Liver (tissue), 9 donors: ENCODE results near the gene ANXA3. TPM values are rescaled to one million over a fixed set of nuclear protein-coding genes. Genes with fewer than 3 reads are reported as not detected.

ENCODE experiments used
- DNase-seq: peaks from one replicate; pipeline ENCODE4 v3.0.0-alpha.2; 2017; ENCODE audit warnings: low spot score
- H3K27ac ChIP-seq, 2 donors: one replicate each; pipeline ENCODE4 v1.7.0; 2013; ENCODE audit warnings: inconsistent platforms in 2 of 2, low read length in 2 of 2, control low read depth in 1 of 2, low read depth in 1 of 2, mild to moderate bottlenecking in 1 of 2
- H3K27me3 ChIP-seq, 4 donors: one replicate each; pipeline versions ENCODE4 v1.6.1 to v1.7.0; 2013; ENCODE audit warnings: low read length in 3 of 4, inconsistent platforms in 1 of 4, mild to moderate bottlenecking in 1 of 4, moderate library complexity in 1 of 4; ENCODE audit not compliant: control insufficient read depth in 4 of 4, insufficient read depth in 4 of 4
- H3K36me3 ChIP-seq, 4 donors: one replicate each; pipeline versions ENCODE4 v1.6.1 to v1.7.0; 2013; ENCODE audit warnings: low read length in 3 of 4, mild to moderate bottlenecking in 3 of 4, low read depth in 1 of 4, moderate library complexity in 1 of 4; ENCODE audit not compliant: control insufficient read depth in 4 of 4, insufficient read depth in 3 of 4
- H3K4me1 ChIP-seq, 4 donors: one replicate each; pipeline versions ENCODE4 v1.6.1 to v1.7.0; 2013; ENCODE audit warnings: low read length in 3 of 4, mild to moderate bottlenecking in 3 of 4, moderate library complexity in 1 of 4; ENCODE audit not compliant: control insufficient read depth in 4 of 4, insufficient read depth in 4 of 4
- H3K4me3 ChIP-seq, 3 donors: one replicate each; pipeline versions ENCODE4 v1.6.1 to v1.7.0; 2013; ENCODE audit warnings: low read length in 3 of 3, control low read depth in 1 of 3, low read depth in 1 of 3, mild to moderate bottlenecking in 1 of 3
- H3K9ac ChIP-seq, 2 donors: one replicate each; pipeline ENCODE4 v1.7.0; 2013; ENCODE audit warnings: low read length in 2 of 2, mild to moderate bottlenecking in 2 of 2, moderate library complexity in 2 of 2, control low read depth in 1 of 2, low read depth in 1 of 2
- H3K9me3 ChIP-seq, 4 donors: one replicate each; pipeline versions ENCODE4 v1.6.1 to v1.7.0; 2013; ENCODE audit warnings: low read length in 3 of 4; ENCODE audit not compliant: control insufficient read depth in 4 of 4
- FOXA1 ChIP-seq: IDR thresholded peaks from 2 replicates; pipeline ENCODE4 v1.6.1; 2016; ENCODE audit warnings: antibody characterized with exemption
- FOXA2 ChIP-seq: IDR thresholded peaks from 2 replicates; pipeline ENCODE4 v1.6.1; 2016; ENCODE audit warnings: antibody characterized with exemption
- GABPA ChIP-seq, 2 donors: IDR thresholded peaks in 1 of 2; conservative IDR thresholded peaks in 1 of 2; 2 replicates each; pipeline ENCODE4 v1.6.1; 2016; ENCODE audit warnings: antibody characterized with exemption in 2 of 2, mild to moderate bottlenecking in 1 of 2, moderate library complexity in 1 of 2
- HNF4G ChIP-seq: IDR thresholded peaks from 2 replicates; pipeline ENCODE4 v1.6.1; 2016; ENCODE audit warnings: antibody characterized with exemption
- JUND ChIP-seq, 2 donors: IDR thresholded peaks; 2 replicates each; pipeline ENCODE4 v1.6.1; 2016; ENCODE audit warnings: antibody characterized with exemption in 2 of 2
- RAD21 ChIP-seq, 2 donors: IDR thresholded peaks; 2 replicates each; pipeline ENCODE4 v1.6.1; 2016; ENCODE audit warnings: antibody characterized with exemption in 2 of 2, mild to moderate bottlenecking in 2 of 2
- REST ChIP-seq: IDR thresholded peaks from 2 replicates; pipeline ENCODE4 v1.6.1; 2016; ENCODE audit warnings: antibody characterized with exemption, mild to moderate bottlenecking
- RXRA ChIP-seq, 2 donors: IDR thresholded peaks; 2 replicates each; pipeline ENCODE4 v1.6.1; 2017 to 2018; ENCODE audit warnings: antibody characterized with exemption in 2 of 2, mild to moderate bottlenecking in 1 of 2
- SP1 ChIP-seq: IDR thresholded peaks from 2 replicates; pipeline ENCODE4 v1.6.1; 2018; ENCODE audit warnings: antibody characterized with exemption, mild to moderate bottlenecking
- TAF1 ChIP-seq: conservative IDR thresholded peaks from 2 replicates; pipeline ENCODE4 v1.6.1; 2016; ENCODE audit warnings: antibody characterized with exemption, mild to moderate bottlenecking
- WGBS: extraction: QIAGEN DNeasy Blood & Tissue Kit; methylation state at CpG from one replicate; pipeline ENCODE4 v1.1.7; 2013; 5-methylcytosine and 5-hydroxymethylcytosine counted together
- polyA plus RNA-seq, 2 donors: library from polyadenylated mRNA; stranded (reverse) in 1 of 2; unstranded in 1 of 2; fragments of 200-250 nt in 1 of 2; fragments of >200 nt in 1 of 2; fragmentation: Nextera tagmentation in 1 of 2; extraction: Ambion mirVana in 1 of 2; gene quantifications; one replicate each; pipeline versions ENCODE4 v1.2.1 to v1.2.3, GENCODE V29; 2013 to 2015
- total RNA-seq, 2 donors: library from RNA; depleted of rRNA; stranded (reverse); fragments of >200 nt; gene quantifications; one replicate each; pipeline ENCODE4 v1.2.3, GENCODE V29; 2014
- TF ChIP-seq, protein P1 (sequence below): fragments of 150-350 bp; IDR thresholded peaks from 2 replicates; pipeline ENCODE4 v1.5.1; 2017; ENCODE audit warnings: improper control_type of control experiment, low read depth, low read length; ENCODE audit not compliant: missing input control
- donor health status: healthy.
- donor health status: healthy.
- donor health status: healthy.
- donor health status: healthy.
- donor health status: healthy.

The ANXA3 gene
- total and polyA plus RNA-seq, 4 donors, result 1.7 to 16.4 (median 3.4) TPM

GRCh38 chr4:78611215-78611558 is 59.6 kb downstream of the ANXA3 start:
- WGBS, result 80% methylated on average over 2 of the region's 2 CpGs
- H3K9ac ChIP-seq, result no peak overlapping the region
- H3K36me3 ChIP-seq, result no peaks in the 10 kb centered on the region
- H3K4me3 ChIP-seq, result no peak overlapping the region
- no peaks in the 10 kb centered on the region for H3K9me3 ChIP-seq
- DNase-seq, result no peak
- H3K4me1 ChIP-seq, result no peaks in the 10 kb centered on the region
- TF ChIP-seq FOXA1, result no peak
- no peak for TF ChIP-seq RAD21 (IDR thresholded peaks at IDR 0.05)
- no peak for TF ChIP-seq HNF4G
- TF ChIP-seq REST, result no peak
- no peak for TF ChIP-seq GABPA (IDR thresholded peaks at IDR 0.05 in 1 of 2, conservative IDR thresholded peaks at IDR 0.05 in 1 of 2)
- no peak for TF ChIP-seq FOXA2
- no peak for TF ChIP-seq TAF1
- TF ChIP-seq, protein P1, sequence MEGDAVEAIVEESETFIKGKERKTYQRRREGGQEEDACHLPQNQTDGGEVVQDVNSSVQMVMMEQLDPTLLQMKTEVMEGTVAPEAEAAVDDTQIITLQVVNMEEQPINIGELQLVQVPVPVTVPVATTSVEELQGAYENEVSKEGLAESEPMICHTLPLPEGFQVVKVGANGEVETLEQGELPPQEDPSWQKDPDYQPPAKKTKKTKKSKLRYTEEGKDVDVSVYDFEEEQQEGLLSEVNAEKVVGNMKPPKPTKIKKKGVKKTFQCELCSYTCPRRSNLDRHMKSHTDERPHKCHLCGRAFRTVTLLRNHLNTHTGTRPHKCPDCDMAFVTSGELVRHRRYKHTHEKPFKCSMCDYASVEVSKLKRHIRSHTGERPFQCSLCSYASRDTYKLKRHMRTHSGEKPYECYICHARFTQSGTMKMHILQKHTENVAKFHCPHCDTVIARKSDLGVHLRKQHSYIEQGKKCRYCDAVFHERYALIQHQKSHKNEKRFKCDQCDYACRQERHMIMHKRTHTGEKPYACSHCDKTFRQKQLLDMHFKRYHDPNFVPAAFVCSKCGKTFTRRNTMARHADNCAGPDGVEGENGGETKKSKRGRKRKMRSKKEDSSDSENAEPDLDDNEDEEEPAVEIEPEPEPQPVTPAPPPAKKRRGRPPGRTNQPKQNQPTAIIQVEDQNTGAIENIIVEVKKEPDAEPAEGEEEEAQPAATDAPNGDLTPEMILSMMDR, result no peak
- TF ChIP-seq SP1, result no peak
- TF ChIP-seq RXRA (IDR thresholded peaks at IDR 0.05), result no peak
- H3K27ac ChIP-seq, result no peak overlapping the region
- no peaks in the 10 kb centered on the region for H3K27me3 ChIP-seq

DNA sequence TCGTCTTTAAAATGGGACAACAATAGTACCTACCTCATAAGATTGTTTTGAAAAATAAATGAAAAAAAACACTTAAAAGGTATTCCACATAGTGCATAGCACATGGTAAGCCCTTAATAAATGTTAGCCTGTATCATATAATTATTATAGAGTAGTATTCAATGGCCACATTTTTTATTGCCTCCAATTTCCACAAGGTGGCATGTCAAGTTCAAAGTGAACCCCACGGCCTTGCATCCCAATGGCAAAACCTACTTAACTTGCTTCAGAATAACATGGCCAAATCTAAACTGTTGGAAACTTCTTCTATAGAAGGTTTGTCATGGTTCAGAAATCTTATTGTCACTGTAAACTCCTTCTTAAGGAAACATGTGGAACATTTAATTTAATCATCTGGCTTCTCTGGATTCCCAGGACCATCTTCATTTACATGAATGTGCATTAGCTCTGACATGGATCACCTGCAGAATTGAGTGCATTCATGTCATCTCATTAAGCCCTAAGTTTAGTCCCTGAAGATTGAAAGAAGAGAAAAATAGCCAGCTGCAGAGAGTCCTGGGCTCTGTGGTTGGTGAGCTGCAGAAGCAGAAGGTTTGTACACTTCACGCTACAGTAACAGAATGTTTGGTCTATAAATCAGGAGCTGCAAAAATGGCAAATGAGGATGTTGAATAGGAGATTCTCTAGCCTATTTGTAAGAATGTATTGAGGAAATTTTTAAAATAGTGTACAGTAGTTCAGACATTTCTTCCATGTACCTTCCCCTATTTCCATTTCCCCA is 61.0 kb downstream of the ANXA3 start:
- no peaks in the 10 kb centered on the region for H3K27me3 ChIP-seq
- no peak overlapping the region for H3K4me3 ChIP-seq
- no peaks in the 10 kb centered on the region for H3K36me3 ChIP-seq
- 59% methylated on average over 3 of the region's 3 CpGs for WGBS
- DNase-seq, result no peak
- no peak overlapping the region for H3K9ac ChIP-seq
- TF ChIP-seq RAD21 (IDR thresholded peaks at IDR 0.05) (peak; percentile 95 to 96), JUND (IDR thresholded peaks at IDR 0.05) (no peak)
- TF ChIP-seq, protein P1, result peak; percentile 77
- H3K4me1 ChIP-seq, result no peaks in the 10 kb centered on the region
- H3K27ac ChIP-seq, result no peak overlapping the region
- H3K9me3 ChIP-seq, result no peaks in the 10 kb centered on the region
